Suprapubic skin (tissue), 4 donors: ENCODE measurements around the gene SPC24. TPM values are rescaled to one million over a fixed set of nuclear protein-coding genes. Genes with fewer than 3 reads are reported as not detected.

ENCODE experiments used
- DNase-seq, 2 donors: peaks; one replicate each; pipeline ENCODE4 v3.0.0-alpha.2; 2019; ENCODE audit warnings: low spot score in 2 of 2
- H3K27ac ChIP-seq: fragments of 200-600 bp; sonication (generic); one replicate; pipeline ENCODE4 v1.5.1; 2019
- H3K27me3 ChIP-seq: fragments of 200-600 bp; sonication (generic); one replicate; pipeline ENCODE4 v1.5.1; 2019
- H3K36me3 ChIP-seq: fragments of 200-600 bp; sonication (generic); one replicate; pipeline ENCODE4 v1.5.1; 2019
- H3K4me1 ChIP-seq: fragments of 200-600 bp; sonication (generic); one replicate; pipeline ENCODE4 v1.5.1; 2019
- H3K4me3 ChIP-seq: fragments of 200-600 bp; sonication (generic); one replicate; pipeline ENCODE4 v1.5.1; 2019; ENCODE audit warnings: mild to moderate bottlenecking
- H3K9me3 ChIP-seq: fragments of 200-600 bp; sonication (generic); one replicate; pipeline ENCODE4 v1.5.1; 2019
- CTCF ChIP-seq, 2 donors: fragments of 200-600 bp in 1 of 2; fragments of 450-650 bp in 1 of 2; sonication (generic) in 1 of 2; IDR thresholded peaks; one replicate each; pipeline ENCODE4 v1.5.1; 2016 to 2019; ENCODE audit warnings: antibody characterized with exemption in 2 of 2, mild to moderate bottlenecking in 1 of 2, moderate library complexity in 1 of 2
- EP300 ChIP-seq: sonication (generic); formaldehyde crosslinking; IDR thresholded peaks from one replicate; pipeline ENCODE4 v1.6.1; 2017; ENCODE audit warnings: antibody characterized with exemption
- POLR2A ChIP-seq, 2 donors: fragments of 450-650 bp; IDR thresholded peaks; one replicate each; pipeline ENCODE4 v1.6.1; 2017; ENCODE audit warnings: antibody characterized with exemption in 2 of 2, mild to moderate bottlenecking in 2 of 2, moderate library complexity in 2 of 2
- POLR2AphosphoS5 ChIP-seq, 3 donors: sonication (generic); formaldehyde crosslinking; IDR thresholded peaks; one replicate each; pipeline ENCODE4 v1.6.1; 2017; ENCODE audit warnings: antibody characterized with exemption in 3 of 3
- WGBS: methylation state at CpG from one replicate; pipeline ENCODE4 v1.1.5; 2018; 5-methylcytosine and 5-hydroxymethylcytosine counted together
- total RNA-seq, 4 donors: library from RNA; depleted of rRNA; stranded (reverse); fragments of >200 nt; gene quantifications; one replicate each; pipeline ENCODE4 v1.1.0, GENCODE V29; 2016

SPC24 gene
- total RNA-seq, 4 donors from 2014 or later, result 1.8 to 4.0 (median 3.7) TPM

GRCh38 chr19:11154683-11155047, 917 bp downstream of the SPC24 start:
- DNase-seq, result no peak
- peaks cover 44% of the 10 kb centered on the region for H3K4me1 ChIP-seq
- H3K27me3 ChIP-seq, result no peaks in the 10 kb centered on the region
- no peaks in the 10 kb centered on the region for H3K36me3 ChIP-seq
- 51% methylated on average over 6 of the region's 6 CpGs for WGBS
- no peak for TF ChIP-seq CTCF (IDR thresholded peaks at IDR 0.05)
- no peak for TF ChIP-seq EP300
- no peak for TF ChIP-seq POLR2AphosphoS5 (IDR thresholded peaks at IDR 0.05)
- no peak for TF ChIP-seq POLR2A (IDR thresholded peaks at IDR 0.05)
- no peaks in the 10 kb centered on the region for H3K9me3 ChIP-seq
- H3K27ac ChIP-seq, result no peak overlapping the region
- no peak overlapping the region for H3K4me3 ChIP-seq

GRCh38 chr19:11152318-11153062, 3.1 kb downstream of the SPC24 start:
- TF ChIP-seq CTCF (IDR thresholded peaks at IDR 0.05), result no peak
- peak in 2 of 3 donors; percentile 32 to 47 for TF ChIP-seq POLR2AphosphoS5 (IDR thresholded peaks at IDR 0.05)
- TF ChIP-seq POLR2A (IDR thresholded peaks at IDR 0.05), result no peak
- TF ChIP-seq EP300, result peak; percentile 34
- Histone ChIP-seq H3K27ac (peak overlapping the region; percentile 70), H3K4me3 (no peak overlapping the region), H3K4me1 (peaks cover 43% of the 10 kb centered on the region), H3K9me3 (no peaks in the 10 kb centered on the region), H3K27me3 (no peaks in the 10 kb centered on the region), H3K36me3 (no peaks in the 10 kb centered on the region)
- DNase-seq, result peak in 1 of 2 donors; percentile 88
- WGBS, result 44% methylated on average over 11 of the region's 11 CpGs

GRCh38 chr19:11151181-11151580, 4.4 kb downstream of the SPC24 start:
- peaks cover 41% of the 10 kb centered on the region for H3K4me1 ChIP-seq
- H3K4me3 ChIP-seq, result no peak overlapping the region
- TF ChIP-seq POLR2A (IDR thresholded peaks at IDR 0.05) (no peak), POLR2AphosphoS5 (IDR thresholded peaks at IDR 0.05) (no peak)
- no peaks in the 10 kb centered on the region for H3K36me3 ChIP-seq
- peak overlapping the region; percentile 70 for H3K27ac ChIP-seq
- DNase-seq, result no peak
- no peaks in the 10 kb centered on the region for H3K27me3 ChIP-seq
- H3K9me3 ChIP-seq, result no peaks in the 10 kb centered on the region
- 41% methylated on average over 7 of the region's 7 CpGs for WGBS

GRCh38 chr19:11148001-11148400, 7.6 kb downstream of the SPC24 start:
- 75% methylated on average over 14 of the region's 14 CpGs for WGBS
- DNase-seq, result no peak
- Histone ChIP-seq H3K27me3 (no peaks in the 10 kb centered on the region), H3K9me3 (no peaks in the 10 kb centered on the region), H3K4me3 (no peak overlapping the region), H3K4me1 (peaks cover 32% of the 10 kb centered on the region), H3K27ac (no peak overlapping the region), H3K36me3 (no peaks in the 10 kb centered on the region)
- no peak for TF ChIP-seq EP300
- no peak for TF ChIP-seq POLR2A (IDR thresholded peaks at IDR 0.05)
- no peak for TF ChIP-seq POLR2AphosphoS5 (IDR thresholded peaks at IDR 0.05)
- no peak for TF ChIP-seq CTCF (IDR thresholded peaks at IDR 0.05)

- 93% methylated on average over 3 of the region's 3 CpGs for WGBS
- no peak overlapping the region for H3K4me3 ChIP-seq
- DNase-seq, result no peak
- no peak overlapping the region for H3K27ac ChIP-seq
- H3K4me1 ChIP-seq, result peaks cover 26% of the 10 kb centered on the region
- H3K9me3 ChIP-seq, result no peaks in the 10 kb centered on the region
- H3K36me3 ChIP-seq, result no peaks in the 10 kb centered on the region
- no peaks in the 10 kb centered on the region for H3K27me3 ChIP-seq
- TF ChIP-seq EP300 (no peak), POLR2A (IDR thresholded peaks at IDR 0.05) (no peak), POLR2AphosphoS5 (IDR thresholded peaks at IDR 0.05) (no peak), CTCF (IDR thresholded peaks at IDR 0.05) (no peak)
These were observed 10.1 kb downstream of the SPC24 start for GRCh38 chr19:11145536-11145924.
